Activated CD8-positive, alpha-beta memory T cell treated with anti-CD3 and anti-CD28 coated beads, Interleukin-2, amount 50 U/mL, for 4 hours (primary cell): Measurements from ENCODE around the gene POP4.

ENCODE experiments used
- DNase-seq: peaks from one replicate; pipeline ENCODE4 v3.0.0-alpha.2; 2020

Gene POP4

GRCh38 chr19:29635963-29636362 is 29.9 kb downstream of the POP4 start:
- no peak for DNase-seq

- no peak for DNase-seq
Observed at GRCh38 chr19:29636553-29637360, 30.7 kb downstream of the POP4 start.

- DNase-seq, result no peak
Observed at GRCh38 chr19:29639086-29639485, 33.0 kb downstream of the POP4 start.

GRCh38 chr19:29640231-29640630 is 34.1 kb downstream of the POP4 start:
- no peak for DNase-seq

- no peak for DNase-seq
Observed at GRCh38 chr19:29641597-29641996, 35.5 kb downstream of the POP4 start.

- no peak for DNase-seq
Observed at GRCh38 chr19:29643361-29643935, 37.4 kb downstream of the POP4 start.

- DNase-seq, result no peak
Observed at GRCh38 chr19:29644210-29644609, 38.1 kb downstream of the POP4 start.

- no peak for DNase-seq
Observed at GRCh38 chr19:29645491-29645867, 39.4 kb downstream of the POP4 start.

GRCh38 chr19:29645911-29646310 is 39.8 kb downstream of the POP4 start:
- DNase-seq, result no peak

- no peak for DNase-seq
Observed at GRCh38 chr19:29650772-29651387, 44.8 kb downstream of the POP4 start.

GRCh38 chr19:29651622-29652394 is 45.7 kb downstream of the POP4 start:
- DNase-seq, result peak; percentile 3

GRCh38 chr19:29653398-29653797 is 47.3 kb downstream of the POP4 start:
- DNase-seq, result no peak

GRCh38 chr19:29655648-29656335 is 49.7 kb downstream of the POP4 start:
- no peak for DNase-seq

GRCh38 chr19:29658221-29658991 is 52.3 kb downstream of the POP4 start:
- no peak for DNase-seq

GRCh38 chr19:29660835-29661234 is 54.8 kb downstream of the POP4 start:
- peak; percentile 71 for DNase-seq

GRCh38 chr19:29662278-29662603 is 56.2 kb downstream of the POP4 start:
- DNase-seq, result no peak

GRCh38 chr19:29662604-29663404 is 56.7 kb downstream of the POP4 start:
- DNase-seq, result no peak

- DNase-seq, result no peak
Observed at GRCh38 chr19:29663861-29664752, 58.0 kb downstream of the POP4 start.

- DNase-seq, result no peak
Observed at GRCh38 chr19:29664753-29665214, 58.7 kb downstream of the POP4 start.

GRCh38 chr19:29665215-29665825 is 59.2 kb downstream of the POP4 start, which contains the start of gene PLEKHF1:
Gene PLEKHF1, plus strand, starts transcription at chr19:29665461. Its CDS starts 8,379 bp downstream, at chr19:29673840.
- DNase-seq, result peak; percentile 79
